ENCODE results near the gene SNCAIP.

GRCh38 chr5:122368510-122369251, 56.6 kb downstream of the SNCAIP start:
- TF ChIP-seq, protein P1, sequence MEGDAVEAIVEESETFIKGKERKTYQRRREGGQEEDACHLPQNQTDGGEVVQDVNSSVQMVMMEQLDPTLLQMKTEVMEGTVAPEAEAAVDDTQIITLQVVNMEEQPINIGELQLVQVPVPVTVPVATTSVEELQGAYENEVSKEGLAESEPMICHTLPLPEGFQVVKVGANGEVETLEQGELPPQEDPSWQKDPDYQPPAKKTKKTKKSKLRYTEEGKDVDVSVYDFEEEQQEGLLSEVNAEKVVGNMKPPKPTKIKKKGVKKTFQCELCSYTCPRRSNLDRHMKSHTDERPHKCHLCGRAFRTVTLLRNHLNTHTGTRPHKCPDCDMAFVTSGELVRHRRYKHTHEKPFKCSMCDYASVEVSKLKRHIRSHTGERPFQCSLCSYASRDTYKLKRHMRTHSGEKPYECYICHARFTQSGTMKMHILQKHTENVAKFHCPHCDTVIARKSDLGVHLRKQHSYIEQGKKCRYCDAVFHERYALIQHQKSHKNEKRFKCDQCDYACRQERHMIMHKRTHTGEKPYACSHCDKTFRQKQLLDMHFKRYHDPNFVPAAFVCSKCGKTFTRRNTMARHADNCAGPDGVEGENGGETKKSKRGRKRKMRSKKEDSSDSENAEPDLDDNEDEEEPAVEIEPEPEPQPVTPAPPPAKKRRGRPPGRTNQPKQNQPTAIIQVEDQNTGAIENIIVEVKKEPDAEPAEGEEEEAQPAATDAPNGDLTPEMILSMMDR (IDR thresholded peaks at IDR 0.05): no peak
- TF ChIP-seq TCF7L2 (IDR thresholded peaks at IDR 0.05; ENCODE audit: low read depth, low read length) (no peak), REST (IDR thresholded peaks at IDR 0.05; ENCODE audit: insufficient read depth in 1 of 2, low read depth in 2 of 2, low read length in 1 of 2) (no peak), SIN3A (IDR thresholded peaks at IDR 0.05; ENCODE audit: borderline replicate concordance, insufficient read depth, low read depth, low read length) (no peak)
